Endothelial cell of umbilical vein (primary cell): ENCODE data around the gene CEP170.
"Not testable (repeated sequence)": the region's sequence is repeated elsewhere in the genome, so short reads cannot be mapped to it uniquely, and the experiment has no call there.

ENCODE experiments used
- EZH2 ChIP-seq: IDR thresholded peaks from 2 replicates; pipeline ENCODE4 v1.6.1; 2012; ENCODE audit warnings: borderline replicate concordance, low read depth, mild to moderate bottlenecking, moderate library complexity, low read length, inconsistent platforms; ENCODE audit not compliant: severe bottlenecking
- MAX ChIP-seq: IDR thresholded peaks from 2 replicates; pipeline ENCODE4 v1.6.1; 2011; ENCODE audit not compliant: insufficient read depth, insufficient read length
- MYC ChIP-seq: IDR thresholded peaks from one replicate; pipeline ENCODE4 v1.6.1; 2011; ENCODE audit warnings: mild to moderate bottlenecking, low read depth, low read length
- POLR2A ChIP-seq: IDR thresholded peaks from 2 replicates; pipeline ENCODE4 v1.6.1; 2012; ENCODE audit warnings: low read depth, mild to moderate bottlenecking, control low read depth, low read length
- POLR2AphosphoS5 ChIP-seq: IDR thresholded peaks from 2 replicates; pipeline ENCODE4 v1.6.1; 2012; ENCODE audit warnings: low read depth, mild to moderate bottlenecking, control low read depth, low read length, moderate library complexity; ENCODE audit not compliant: insufficient read depth
- TF ChIP-seq, protein P1 (sequence below), 2 donors: IDR thresholded peaks; 1 replicate in 1 of 2; 2 replicates in 1 of 2; pipeline ENCODE4 v1.5.1; 2011; ENCODE audit warnings: low read length in 2 of 2, mild to moderate bottlenecking in 2 of 2, moderate library complexity in 2 of 2, control low read depth in 1 of 2, inconsistent platforms in 1 of 2, low read depth in 1 of 2; ENCODE audit not compliant: insufficient read depth in 1 of 2; ENCODE audit errors: extremely low read depth in 1 of 2

GRCh38 chr1:243107171-243107570 lies 147.9 kb downstream of the CEP170 start:
- TF ChIP-seq, protein P1, sequence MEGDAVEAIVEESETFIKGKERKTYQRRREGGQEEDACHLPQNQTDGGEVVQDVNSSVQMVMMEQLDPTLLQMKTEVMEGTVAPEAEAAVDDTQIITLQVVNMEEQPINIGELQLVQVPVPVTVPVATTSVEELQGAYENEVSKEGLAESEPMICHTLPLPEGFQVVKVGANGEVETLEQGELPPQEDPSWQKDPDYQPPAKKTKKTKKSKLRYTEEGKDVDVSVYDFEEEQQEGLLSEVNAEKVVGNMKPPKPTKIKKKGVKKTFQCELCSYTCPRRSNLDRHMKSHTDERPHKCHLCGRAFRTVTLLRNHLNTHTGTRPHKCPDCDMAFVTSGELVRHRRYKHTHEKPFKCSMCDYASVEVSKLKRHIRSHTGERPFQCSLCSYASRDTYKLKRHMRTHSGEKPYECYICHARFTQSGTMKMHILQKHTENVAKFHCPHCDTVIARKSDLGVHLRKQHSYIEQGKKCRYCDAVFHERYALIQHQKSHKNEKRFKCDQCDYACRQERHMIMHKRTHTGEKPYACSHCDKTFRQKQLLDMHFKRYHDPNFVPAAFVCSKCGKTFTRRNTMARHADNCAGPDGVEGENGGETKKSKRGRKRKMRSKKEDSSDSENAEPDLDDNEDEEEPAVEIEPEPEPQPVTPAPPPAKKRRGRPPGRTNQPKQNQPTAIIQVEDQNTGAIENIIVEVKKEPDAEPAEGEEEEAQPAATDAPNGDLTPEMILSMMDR (IDR thresholded peaks at IDR 0.05; ENCODE audit: extremely low read depth in 1 of 2, insufficient read depth in 1 of 2, low read depth in 1 of 2, low read length in 2 of 2): not testable (repeated sequence)
- not testable (repeated sequence) for TF ChIP-seq POLR2A, MYC, POLR2AphosphoS5, EZH2, MAX
